GM23338 (cell line): ENCODE data around the gene C3orf49. TPM values are rescaled to one million over a fixed set of nuclear protein-coding genes. Genes with fewer than 3 reads are reported as not detected.
A peak's percentile ranks its signal among the peaks of the same experiment; 100 is the strongest.

Experiments used
- ATAC-seq: fragments of 200-7000 bp; cut with Tn5 transposase; 3 replicates; pipeline ENCODE4 v1.9.1; 2020
- DNase-seq: peaks from one replicate; pipeline ENCODE4 v3.0.0-alpha.2; 2015; ENCODE audit warnings: low spot score
- H2AFZ ChIP-seq: fragments of 200-600 bp; sonication (generic); 2 replicates; pipeline ENCODE4 v1.8.0; 2016; ENCODE audit warnings: antibody characterized with exemption, mild to moderate bottlenecking, moderate library complexity
- H3F3A ChIP-seq: fragments of 200-600 bp; sonication (generic); replicated peaks from 2 replicates; pipeline ENCODE4 v1.8.0; 2017; ENCODE audit warnings: antibody characterized with exemption, mixed run types, low read depth
- H3K27ac ChIP-seq: fragments of 200-600 bp; sonication (generic); 2 replicates; pipeline ENCODE4 v1.6.1; 2016; ENCODE audit warnings: low read depth
- H3K27me3 ChIP-seq: fragments of 200-600 bp; sonication (generic); 2 replicates; pipeline ENCODE4 v1.8.0; 2016; ENCODE audit warnings: mild to moderate bottlenecking, mixed run types, moderate library complexity; ENCODE audit not compliant: insufficient read depth
- H3K36me3 ChIP-seq: fragments of 200-600 bp; sonication (generic); 2 replicates; pipeline ENCODE4 v1.8.0; 2016; ENCODE audit warnings: mild to moderate bottlenecking; ENCODE audit not compliant: insufficient read depth
- H3K4me1 ChIP-seq: fragments of 200-600 bp; sonication (generic); 2 replicates; pipeline ENCODE4 v1.8.0; 2016; ENCODE audit warnings: mild to moderate bottlenecking, moderate library complexity; ENCODE audit not compliant: insufficient read depth
- H3K4me2 ChIP-seq: fragments of 200-600 bp; sonication (generic); 2 replicates; pipeline ENCODE4 v1.7.1; 2017; ENCODE audit warnings: mixed run types
- H3K4me3 ChIP-seq: fragments of 200-600 bp; sonication (generic); 2 replicates; pipeline ENCODE4 v1.6.1; 2016; ENCODE audit warnings: mixed run types
- H3K79me2 ChIP-seq: fragments of 200-600 bp; sonication (generic); replicated peaks from 2 replicates; pipeline ENCODE4 v1.8.0; 2017; ENCODE audit warnings: mild to moderate bottlenecking; ENCODE audit not compliant: insufficient read depth
- H3K9me2 ChIP-seq: fragments of 200-600 bp; sonication (generic); 2 replicates; pipeline ENCODE4 v1.8.0; 2017; ENCODE audit not compliant: insufficient read depth
- H4K20me1 ChIP-seq: fragments of 200-600 bp; sonication (generic); replicated peaks from 2 replicates; pipeline ENCODE4 v1.8.0; 2017; ENCODE audit warnings: mild to moderate bottlenecking; ENCODE audit not compliant: insufficient read depth
- H3K27ac Mint-ChIP-seq: 2 replicates; pipeline ENCODE4 v1.8.0; 2020; ENCODE audit warnings: inconsistent platforms, mild to moderate bottlenecking, moderate library complexity, mixed read lengths
- H3K27me3 Mint-ChIP-seq: 3 replicates; pipeline ENCODE4 v1.8.0; 2022; ENCODE audit warnings: low read depth, mild to moderate bottlenecking, moderate library complexity, mixed read lengths, inconsistent platforms; ENCODE audit not compliant: insufficient read depth, poor library complexity
- H3K36me3 Mint-ChIP-seq: 3 replicates; pipeline ENCODE4 v1.8.0; 2021; ENCODE audit warnings: low read depth, mild to moderate bottlenecking, inconsistent platforms, moderate library complexity, mixed read lengths
- H3K4me1 Mint-ChIP-seq: 3 replicates; pipeline ENCODE4 v1.8.0; 2020; ENCODE audit warnings: mild to moderate bottlenecking, inconsistent platforms, mixed read lengths
- H3K4me3 Mint-ChIP-seq: 3 replicates; pipeline ENCODE4 v1.8.0; 2021; ENCODE audit warnings: moderate library complexity, mild to moderate bottlenecking, inconsistent platforms, mixed read lengths
- H3K9me3 Mint-ChIP-seq: 3 replicates; pipeline ENCODE4 v1.8.0; 2020; ENCODE audit warnings: moderate library complexity, mild to moderate bottlenecking, inconsistent platforms, mixed read lengths
- EZH2 ChIP-seq: fragments of 200-600 bp; sonication (generic); IDR thresholded peaks from one replicate; pipeline ENCODE4 v1.8.0; 2017; ENCODE audit warnings: antibody characterized with exemption, mild to moderate bottlenecking, low read depth; ENCODE audit not compliant: unreplicated experiment
- EZH2phosphoT487 ChIP-seq: fragments of 200-600 bp; sonication (generic); IDR thresholded peaks from one replicate; pipeline ENCODE4 v1.8.1; 2018; ENCODE audit warnings: antibody characterized with exemption; ENCODE audit not compliant: unreplicated experiment
- JUNB ChIP-seq: IDR thresholded peaks from one replicate; pipeline ENCODE4 v1.6.1; 2016; ENCODE audit warnings: antibody characterized with exemption; ENCODE audit not compliant: unreplicated experiment
- ZNF331 ChIP-seq: fragments of 250-450 bp; sonication (Bioruptor Pico); IDR thresholded peaks from 2 replicates; pipeline ENCODE4 v1.5.0; 2020; ENCODE audit warnings: low read depth, mild to moderate bottlenecking, moderate library complexity
- polyA plus RNA-seq: library from polyadenylated mRNA; unstranded; fragments of >200 nt; fragmentation: Nextera tagmentation; extraction: Ambion mirVana; gene quantifications from 2 replicates; pipeline ENCODE4 v1.2.1, GENCODE V29; 2016
- total RNA-seq: library from RNA; depleted of rRNA; stranded (reverse); fragments of >200 nt; shearing (Covaris generic); gene quantifications from 2 replicates; pipeline ENCODE4 v1.2.3, GENCODE V29; 2014
- TF ChIP-seq, protein P1 (sequence below): fragments of 250-450 bp; sonication (Bioruptor Pico); IDR thresholded peaks from 2 replicates; pipeline ENCODE4 v1.5.0; 2020; ENCODE audit warnings: mild to moderate bottlenecking, moderate library complexity
- TF ChIP-seq, protein P2 (sequence below): IDR thresholded peaks from one replicate; pipeline ENCODE4 v1.6.1; 2018; ENCODE audit warnings: antibody characterized with exemption; ENCODE audit not compliant: unreplicated experiment
- TF ChIP-seq, protein P3 (sequence below): IDR thresholded peaks from 2 replicates; pipeline ENCODE4 v1.6.1; 2016; ENCODE audit warnings: antibody characterized with exemption

C3orf49 gene
- total and polyA plus RNA-seq, 2 experiments from 2014 or later, result 0.23 TPM; not detected in 1

DNA sequence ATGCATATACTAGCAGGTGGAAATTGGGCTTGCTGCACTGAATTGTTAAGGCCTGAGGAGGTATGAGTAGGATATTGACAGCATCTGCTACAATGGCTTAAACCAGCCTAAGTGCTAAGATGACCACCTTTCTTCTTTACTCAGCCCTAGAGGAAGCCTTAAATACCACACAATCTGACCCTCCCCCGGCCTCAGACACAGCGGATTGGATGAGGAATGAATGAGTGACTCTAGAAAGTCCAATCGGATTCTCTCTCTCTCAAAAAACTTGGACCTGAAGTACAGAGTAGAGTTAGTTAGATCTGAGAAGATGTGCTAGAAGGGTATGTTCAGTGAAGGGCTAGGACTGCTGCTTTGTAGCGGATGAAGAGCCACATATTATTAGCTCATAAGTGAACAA, 39.9 kb upstream of the C3orf49 start:
- TF ChIP-seq EZH2 (no peak), ZNF331 (CRISPR knock-in tag) (no peak), JUNB (no peak), EZH2phosphoT487 (no peak)
- TF ChIP-seq, protein P1, sequence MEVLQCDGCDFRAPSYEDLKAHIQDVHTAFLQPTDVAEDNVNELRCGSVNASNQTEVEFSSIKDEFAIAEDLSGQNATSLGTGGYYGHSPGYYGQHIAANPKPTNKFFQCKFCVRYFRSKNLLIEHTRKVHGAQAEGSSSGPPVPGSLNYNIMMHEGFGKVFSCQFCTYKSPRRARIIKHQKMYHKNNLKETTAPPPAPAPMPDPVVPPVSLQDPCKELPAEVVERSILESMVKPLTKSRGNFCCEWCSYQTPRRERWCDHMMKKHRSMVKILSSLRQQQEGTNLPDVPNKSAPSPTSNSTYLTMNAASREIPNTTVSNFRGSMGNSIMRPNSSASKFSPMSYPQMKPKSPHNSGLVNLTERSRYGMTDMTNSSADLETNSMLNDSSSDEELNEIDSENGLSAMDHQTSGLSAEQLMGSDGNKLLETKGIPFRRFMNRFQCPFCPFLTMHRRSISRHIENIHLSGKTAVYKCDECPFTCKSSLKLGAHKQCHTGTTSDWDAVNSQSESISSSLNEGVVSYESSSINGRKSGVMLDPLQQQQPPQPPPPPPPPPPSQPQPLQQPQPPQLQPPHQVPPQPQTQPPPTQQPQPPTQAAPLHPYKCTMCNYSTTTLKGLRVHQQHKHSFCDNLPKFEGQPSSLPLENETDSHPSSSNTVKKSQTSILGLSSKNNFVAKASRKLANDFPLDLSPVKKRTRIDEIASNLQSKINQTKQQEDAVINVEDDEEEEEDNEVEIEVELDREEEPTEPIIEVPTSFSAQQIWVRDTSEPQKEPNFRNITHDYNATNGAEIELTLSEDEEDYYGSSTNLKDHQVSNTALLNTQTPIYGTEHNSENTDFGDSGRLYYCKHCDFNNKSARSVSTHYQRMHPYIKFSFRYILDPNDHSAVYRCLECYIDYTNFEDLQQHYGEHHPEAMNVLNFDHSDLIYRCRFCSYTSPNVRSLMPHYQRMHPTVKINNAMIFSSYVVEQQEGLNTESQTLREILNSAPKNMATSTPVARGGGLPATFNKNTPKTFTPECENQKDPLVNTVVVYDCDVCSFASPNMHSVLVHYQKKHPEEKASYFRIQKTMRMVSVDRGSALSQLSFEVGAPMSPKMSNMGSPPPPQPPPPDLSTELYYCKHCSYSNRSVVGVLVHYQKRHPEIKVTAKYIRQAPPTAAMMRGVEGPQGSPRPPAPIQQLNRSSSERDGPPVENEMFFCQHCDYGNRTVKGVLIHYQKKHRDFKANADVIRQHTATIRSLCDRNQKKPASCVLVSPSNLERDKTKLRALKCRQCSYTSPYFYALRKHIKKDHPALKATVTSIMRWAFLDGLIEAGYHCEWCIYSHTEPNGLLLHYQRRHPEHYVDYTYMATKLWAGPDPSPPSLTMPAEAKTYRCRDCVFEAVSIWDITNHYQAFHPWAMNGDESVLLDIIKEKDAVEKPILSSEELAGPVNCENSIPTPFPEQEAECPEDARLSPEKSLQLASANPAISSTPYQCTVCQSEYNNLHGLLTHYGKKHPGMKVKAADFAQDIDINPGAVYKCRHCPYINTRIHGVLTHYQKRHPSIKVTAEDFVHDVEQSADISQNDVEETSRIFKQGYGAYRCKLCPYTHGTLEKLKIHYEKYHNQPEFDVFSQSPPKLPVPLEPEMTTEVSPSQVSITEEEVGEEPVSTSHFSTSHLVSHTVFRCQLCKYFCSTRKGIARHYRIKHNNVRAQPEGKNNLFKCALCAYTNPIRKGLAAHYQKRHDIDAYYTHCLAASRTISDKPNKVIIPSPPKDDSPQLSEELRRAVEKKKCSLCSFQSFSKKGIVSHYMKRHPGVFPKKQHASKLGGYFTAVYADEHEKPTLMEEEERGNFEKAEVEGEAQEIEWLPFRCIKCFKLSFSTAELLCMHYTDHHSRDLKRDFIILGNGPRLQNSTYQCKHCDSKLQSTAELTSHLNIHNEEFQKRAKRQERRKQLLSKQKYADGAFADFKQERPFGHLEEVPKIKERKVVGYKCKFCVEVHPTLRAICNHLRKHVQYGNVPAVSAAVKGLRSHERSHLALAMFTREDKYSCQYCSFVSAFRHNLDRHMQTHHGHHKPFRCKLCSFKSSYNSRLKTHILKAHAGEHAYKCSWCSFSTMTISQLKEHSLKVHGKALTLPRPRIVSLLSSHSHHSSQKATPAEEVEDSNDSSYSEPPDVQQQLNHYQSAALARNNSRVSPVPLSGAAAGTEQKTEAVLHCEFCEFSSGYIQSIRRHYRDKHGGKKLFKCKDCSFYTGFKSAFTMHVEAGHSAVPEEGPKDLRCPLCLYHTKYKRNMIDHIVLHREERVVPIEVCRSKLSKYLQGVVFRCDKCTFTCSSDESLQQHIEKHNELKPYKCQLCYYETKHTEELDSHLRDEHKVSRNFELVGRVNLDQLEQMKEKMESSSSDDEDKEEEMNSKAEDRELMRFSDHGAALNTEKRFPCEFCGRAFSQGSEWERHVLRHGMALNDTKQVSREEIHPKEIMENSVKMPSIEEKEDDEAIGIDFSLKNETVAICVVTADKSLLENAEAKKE (CRISPR knock-in tag), result no peak
- TF ChIP-seq, protein P2, sequence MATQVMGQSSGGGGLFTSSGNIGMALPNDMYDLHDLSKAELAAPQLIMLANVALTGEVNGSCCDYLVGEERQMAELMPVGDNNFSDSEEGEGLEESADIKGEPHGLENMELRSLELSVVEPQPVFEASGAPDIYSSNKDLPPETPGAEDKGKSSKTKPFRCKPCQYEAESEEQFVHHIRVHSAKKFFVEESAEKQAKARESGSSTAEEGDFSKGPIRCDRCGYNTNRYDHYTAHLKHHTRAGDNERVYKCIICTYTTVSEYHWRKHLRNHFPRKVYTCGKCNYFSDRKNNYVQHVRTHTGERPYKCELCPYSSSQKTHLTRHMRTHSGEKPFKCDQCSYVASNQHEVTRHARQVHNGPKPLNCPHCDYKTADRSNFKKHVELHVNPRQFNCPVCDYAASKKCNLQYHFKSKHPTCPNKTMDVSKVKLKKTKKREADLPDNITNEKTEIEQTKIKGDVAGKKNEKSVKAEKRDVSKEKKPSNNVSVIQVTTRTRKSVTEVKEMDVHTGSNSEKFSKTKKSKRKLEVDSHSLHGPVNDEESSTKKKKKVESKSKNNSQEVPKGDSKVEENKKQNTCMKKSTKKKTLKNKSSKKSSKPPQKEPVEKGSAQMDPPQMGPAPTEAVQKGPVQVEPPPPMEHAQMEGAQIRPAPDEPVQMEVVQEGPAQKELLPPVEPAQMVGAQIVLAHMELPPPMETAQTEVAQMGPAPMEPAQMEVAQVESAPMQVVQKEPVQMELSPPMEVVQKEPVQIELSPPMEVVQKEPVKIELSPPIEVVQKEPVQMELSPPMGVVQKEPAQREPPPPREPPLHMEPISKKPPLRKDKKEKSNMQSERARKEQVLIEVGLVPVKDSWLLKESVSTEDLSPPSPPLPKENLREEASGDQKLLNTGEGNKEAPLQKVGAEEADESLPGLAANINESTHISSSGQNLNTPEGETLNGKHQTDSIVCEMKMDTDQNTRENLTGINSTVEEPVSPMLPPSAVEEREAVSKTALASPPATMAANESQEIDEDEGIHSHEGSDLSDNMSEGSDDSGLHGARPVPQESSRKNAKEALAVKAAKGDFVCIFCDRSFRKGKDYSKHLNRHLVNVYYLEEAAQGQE, result no peak
- TF ChIP-seq, protein P3, sequence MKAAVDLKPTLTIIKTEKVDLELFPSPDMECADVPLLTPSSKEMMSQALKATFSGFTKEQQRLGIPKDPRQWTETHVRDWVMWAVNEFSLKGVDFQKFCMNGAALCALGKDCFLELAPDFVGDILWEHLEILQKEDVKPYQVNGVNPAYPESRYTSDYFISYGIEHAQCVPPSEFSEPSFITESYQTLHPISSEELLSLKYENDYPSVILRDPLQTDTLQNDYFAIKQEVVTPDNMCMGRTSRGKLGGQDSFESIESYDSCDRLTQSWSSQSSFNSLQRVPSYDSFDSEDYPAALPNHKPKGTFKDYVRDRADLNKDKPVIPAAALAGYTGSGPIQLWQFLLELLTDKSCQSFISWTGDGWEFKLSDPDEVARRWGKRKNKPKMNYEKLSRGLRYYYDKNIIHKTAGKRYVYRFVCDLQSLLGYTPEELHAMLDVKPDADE, result no peak
- peak; percentile 32; the same call in 1 of the 3 replicates for ATAC-seq
- H3K9me3 Mint-ChIP-seq, result no peaks in the 10 kb centered on the region; the same call in 2 of the 3 replicates
- Histone ChIP-seq H3K79me2 (no peaks in the 10 kb centered on the region), H4K20me1 (no peaks in the 10 kb centered on the region), H3K4me2 (no peak overlapping the region), H3K27me3 (no peaks in the 10 kb centered on the region), H2AFZ (peak overlapping the region; percentile 19; the same call in 1 of the 2 replicates), H3K9me2 (peaks cover 7% of the 10 kb centered on the region; the same call in 1 of the 2 replicates), H3K36me3 (no peaks in the 10 kb centered on the region), H3K4me3 (no peak overlapping the region), H3K4me1 (no peaks in the 10 kb centered on the region), H3F3A (no peaks in the 10 kb centered on the region), H3K27ac (no peak overlapping the region)
- DNase-seq, result peak; percentile 43
- no peak overlapping the region for H3K4me3 Mint-ChIP-seq
- no peak overlapping the region for H3K27ac Mint-ChIP-seq
- H3K27me3 Mint-ChIP-seq, result no peaks in the 10 kb centered on the region
- peaks cover 3% of the 10 kb centered on the region for H3K4me1 Mint-ChIP-seq
- H3K36me3 Mint-ChIP-seq, result no peaks in the 10 kb centered on the region
